ENCODE measurements around the gene LRCH4. TPM values are rescaled to one million over a fixed set of nuclear protein-coding genes. Genes with fewer than 3 reads are reported as not detected.

The LRCH4 gene
- total RNA-seq, 1 donor from 2014 or later = 7.3 TPM

Other genes starting within 250 kb of the LRCH4 start
- 3.4 and 10.8 TPM in 2 replicates for gene PILRB, start 228.0 kb downstream of the LRCH4 start, total RNA-seq
- 0.13 TPM in 1 of 2 replicates, not detected in the other for gene PILRA, start 212.6 kb downstream of the LRCH4 start, total RNA-seq
- 0.42 and 0.53 TPM in 2 replicates for gene ZCWPW1, start 157.4 kb downstream of the LRCH4 start, total RNA-seq
- gene MEPCE, start 156.3 kb downstream of the LRCH4 start, total RNA-seq = 48.3 and 50.6 TPM in 2 replicates
- gene PPP1R35, start 149.6 kb downstream of the LRCH4 start, total RNA-seq = 26.1 and 30.5 TPM in 2 replicates
- 1.2 TPM in 2 replicates for gene SPACDR, start 121.9 kb downstream of the LRCH4 start, total RNA-seq
- gene TSC22D4, start 106.9 kb downstream of the LRCH4 start, total RNA-seq = 31.1 and 35.0 TPM in 2 replicates
- 2.0 and 4.2 TPM in 2 replicates for gene NYAP1, start 102.2 kb downstream of the LRCH4 start, total RNA-seq
- gene AGFG2, start 46.9 kb downstream of the LRCH4 start, total RNA-seq = 27.1 and 36.5 TPM in 2 replicates
- gene SAP25, start 12.2 kb downstream of the LRCH4 start, total RNA-seq = 0.11 TPM in 1 of 2 replicates, not detected in the other
- 0.07 and 0.74 TPM in 2 replicates for gene FBXO24, start 199 bp upstream of the LRCH4 start, total RNA-seq
- 0.35 and 0.53 TPM in 2 replicates for gene PCOLCE, start 16.2 kb upstream of the LRCH4 start, total RNA-seq
- 4.3 and 4.6 TPM in 2 replicates for gene MOSPD3, start 26.4 kb upstream of the LRCH4 start, total RNA-seq
- 0.33 and 0.85 TPM in 2 replicates for gene TFR2, start 55.4 kb upstream of the LRCH4 start, total RNA-seq
- gene ACTL6B, start 70.3 kb upstream of the LRCH4 start, total RNA-seq = not detected in 2 replicates
- gene GNB2, start 87.6 kb upstream of the LRCH4 start, total RNA-seq = 90.3 and 115 TPM in 2 replicates
- 15.8 TPM in 2 replicates for gene GIGYF1, start 108.1 kb upstream of the LRCH4 start, total RNA-seq
- gene POP7, start 120.0 kb upstream of the LRCH4 start, total RNA-seq = 54.5 and 54.6 TPM in 2 replicates
- gene EPO, start 134.3 kb upstream of the LRCH4 start, total RNA-seq = not detected in 2 replicates
- gene ZAN, start 147.5 kb upstream of the LRCH4 start, total RNA-seq = not detected in 2 replicates
- gene EPHB4, start 241.4 kb upstream of the LRCH4 start, total RNA-seq = 184 and 276 TPM in 2 replicates

Measured in pulmonary artery endothelial cell (primary cell).